NCI-H524 treated with DMSO at 0.1 percent for 48 hours (cell line): Measurements from ENCODE around the gene KRAS.

Source experiments
- DNase-seq: peaks from one replicate; lab custom pipeline; 2025; lab: John Stamatoyannopoulos, UW

Gene KRAS

GRCh38 chr12:25256005-25256404, 5.3 kb upstream of the KRAS start:
- DNase-seq: no peak

DNA sequence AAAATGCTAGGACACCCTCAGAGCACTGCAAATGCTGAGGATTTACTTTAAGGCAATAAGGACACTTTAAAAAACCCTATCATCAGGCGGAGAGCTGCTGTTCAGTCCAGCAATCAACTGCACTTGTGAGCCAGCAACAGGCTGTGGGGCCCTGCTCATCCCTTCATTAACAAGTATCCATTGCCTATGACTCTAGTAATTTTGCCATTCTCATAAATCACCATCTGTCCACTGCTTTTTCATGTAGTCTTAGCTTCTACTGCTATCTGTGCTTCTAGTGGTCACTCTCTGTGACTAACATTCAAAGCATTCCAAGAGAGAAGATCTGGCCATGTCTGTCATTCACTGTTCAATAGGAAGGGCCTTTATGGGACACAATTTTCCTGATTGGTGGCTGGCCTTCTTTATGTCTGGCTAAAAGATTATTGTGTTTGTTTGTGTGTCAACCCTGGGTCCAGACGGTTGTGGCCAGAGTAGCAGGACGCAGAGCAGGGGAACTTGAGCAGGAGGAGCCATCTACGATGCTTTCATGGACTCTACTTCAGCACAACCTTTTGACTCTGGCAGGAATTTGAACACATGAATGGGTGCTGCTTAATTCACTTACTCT, 3.6 kb upstream of the KRAS start:
- DNase-seq: peak; percentile 56

DNA sequence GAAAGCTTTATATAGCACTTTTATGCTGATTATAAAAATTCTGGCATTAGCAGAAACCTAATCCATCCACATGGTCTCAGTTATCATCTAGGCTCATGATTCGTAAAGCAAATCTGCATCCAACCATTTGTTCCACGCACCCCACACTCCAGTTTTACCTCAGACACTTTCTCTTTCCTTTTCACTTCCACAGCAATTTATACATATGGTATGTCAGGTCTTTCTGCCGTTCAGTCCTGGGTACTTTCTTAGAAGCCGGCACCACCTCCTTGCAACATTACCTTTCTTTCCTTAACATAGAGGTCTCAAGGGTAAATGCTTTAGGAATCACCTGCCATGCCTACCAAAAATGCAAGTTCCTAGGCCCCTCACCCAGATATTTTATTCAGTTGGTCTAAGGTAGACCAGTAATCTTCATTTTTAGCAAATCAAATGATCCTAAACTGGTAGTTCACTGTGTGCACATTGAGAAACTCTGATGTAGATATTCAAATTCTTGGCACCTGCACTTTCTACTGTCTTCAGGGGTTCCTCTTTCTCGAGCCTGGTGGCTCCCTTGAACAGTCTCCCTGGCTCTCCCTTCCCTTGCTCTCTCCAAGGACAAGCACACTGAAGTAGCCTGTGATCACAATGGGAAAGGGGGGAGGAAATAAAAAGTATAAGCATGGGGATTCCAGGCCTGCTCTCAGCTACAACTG, 2.8 kb upstream of the KRAS start:
- DNase-seq: no peak

DNA sequence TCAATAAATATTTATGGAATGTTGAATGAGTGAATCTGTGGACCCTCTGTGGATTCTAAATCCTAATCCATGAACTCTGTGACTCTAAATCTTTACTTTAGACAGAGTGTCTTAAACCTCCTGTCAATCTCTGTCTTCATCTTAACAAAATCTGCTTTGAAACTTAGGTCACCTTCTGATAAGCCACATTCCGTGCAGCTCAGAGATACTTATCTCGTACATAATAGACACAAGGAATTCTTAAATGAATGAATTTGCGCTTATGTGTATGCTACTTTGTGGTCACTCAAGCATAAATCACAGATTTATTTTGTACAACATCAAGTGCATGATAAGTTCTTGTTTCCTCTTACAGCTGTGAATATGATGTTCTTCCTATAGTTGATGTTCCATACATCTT, 2.2 kb upstream of the KRAS start:
- DNase-seq: no peak

GRCh38 chr12:25251769-25252168, 1.0 kb upstream of the KRAS start:
- DNase-seq: no peak

GRCh38 chr12:25249931-25250738, 594 bp downstream of the KRAS start:
- DNase-seq: no peak

DNA sequence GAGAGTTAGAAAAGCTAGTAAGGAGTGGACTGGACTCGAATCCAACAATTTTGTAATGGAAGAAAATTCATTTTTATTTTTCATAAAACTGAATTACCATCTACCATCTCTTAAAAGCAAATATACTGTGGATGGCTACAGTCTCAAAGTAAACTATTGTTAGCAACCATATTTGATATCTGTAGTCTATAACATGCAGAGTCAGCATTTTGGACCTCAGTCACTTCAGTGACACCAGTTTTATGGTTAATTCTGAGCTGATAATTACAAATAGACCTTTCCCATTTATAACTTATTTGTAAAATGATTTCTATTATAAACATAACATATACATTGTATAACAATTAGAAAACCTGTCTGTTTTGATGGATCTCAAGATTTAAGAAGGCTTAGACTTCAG, 2.0 kb downstream of the KRAS start:
- DNase-seq: no peak

GRCh38 chr12:25248137-25248536, 2.6 kb downstream of the KRAS start:
- DNase-seq: no peak

GRCh38 chr12:25245491-25245890, 5.2 kb downstream of the KRAS start:
- no peak for DNase-seq

DNA sequence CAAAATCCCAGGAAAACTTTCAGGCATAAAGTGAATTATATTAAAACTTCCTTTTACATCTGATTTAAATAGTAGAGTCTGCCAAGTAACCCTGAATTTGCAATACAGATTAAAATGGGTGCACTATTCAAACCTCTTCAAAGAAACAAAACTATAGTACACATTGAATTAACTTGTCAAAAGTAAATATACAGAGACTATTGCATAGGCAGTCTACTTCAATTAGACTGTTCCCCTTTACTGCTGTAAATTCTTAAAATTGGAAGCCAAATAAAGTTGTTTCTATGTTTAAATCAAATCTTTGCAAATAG, 7.1 kb downstream of the KRAS start:
- no peak for DNase-seq

GRCh38 chr12:25242981-25243679, 7.6 kb downstream of the KRAS start:
- no peak for DNase-seq

- DNase-seq: no peak
Observed at GRCh38 chr12:25241167-25242020, 9.3 kb downstream of the KRAS start.

DNA sequence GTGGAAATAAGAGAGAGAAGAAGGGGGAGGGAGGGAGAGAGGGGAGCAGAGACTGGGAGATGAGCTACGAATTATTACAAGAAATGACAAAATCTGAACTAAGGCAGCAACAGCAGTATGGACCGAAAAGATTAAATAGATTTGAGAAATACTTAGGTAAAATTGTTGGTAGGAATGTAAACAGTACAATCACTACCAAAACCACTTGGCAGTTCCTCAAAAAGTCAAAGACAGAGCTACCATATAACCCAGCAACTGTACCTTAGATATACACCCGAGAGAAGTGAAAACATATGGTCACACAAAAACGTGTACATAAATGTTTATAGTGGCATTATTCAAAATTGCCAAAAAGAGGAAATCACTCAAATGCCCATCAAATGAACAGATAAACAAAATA, 14.1 kb downstream of the KRAS start:
- no peak for DNase-seq

DNA sequence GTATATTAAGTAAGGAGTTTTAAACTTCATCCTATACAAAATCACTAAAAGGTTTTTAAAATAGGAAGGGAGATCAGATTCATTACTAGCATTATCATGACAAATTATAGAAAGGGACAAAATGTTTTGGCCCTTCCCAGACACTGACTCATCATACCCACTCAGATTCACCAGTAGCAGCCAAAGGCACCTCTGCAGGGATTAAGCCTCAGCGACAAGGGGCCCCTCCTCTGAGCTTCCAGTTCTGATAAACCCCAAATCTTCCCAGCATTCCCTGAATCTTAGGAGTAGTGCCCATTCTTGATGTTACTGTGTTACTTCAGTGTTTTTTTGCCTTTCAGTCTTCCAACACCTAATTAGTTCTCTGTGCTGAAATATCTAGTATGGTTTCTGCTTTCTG, 14.5 kb downstream of the KRAS start:
- no peak for DNase-seq

GRCh38 chr12:25213338-25213737, 37.4 kb downstream of the KRAS start:
- no peak for DNase-seq

GRCh38 chr12:25208554-25208953, 42.2 kb downstream of the KRAS start:
- no peak for DNase-seq

- no peak for DNase-seq
Observed at GRCh38 chr12:25207846-25208245, 42.9 kb downstream of the KRAS start.

DNA sequence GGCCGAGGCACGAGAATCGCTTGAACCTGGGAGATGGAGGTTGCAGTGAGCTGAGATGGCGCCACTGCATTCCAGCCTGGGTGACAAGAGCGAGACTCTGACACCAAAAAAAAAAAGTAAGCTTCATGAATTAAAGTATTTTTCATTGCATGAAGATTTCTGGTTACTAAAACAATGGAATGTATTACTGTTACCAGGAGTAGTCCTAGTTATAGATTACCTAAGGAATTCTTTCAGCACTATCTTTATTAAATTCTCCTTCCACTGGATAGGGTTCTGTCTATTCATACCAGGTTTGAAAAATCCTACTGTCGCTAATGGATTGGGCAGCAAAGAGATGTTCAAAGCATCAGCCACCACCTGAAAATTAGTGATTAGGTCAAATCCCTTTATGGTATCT, 43.3 kb downstream of the KRAS start:
- no peak for DNase-seq

DNA sequence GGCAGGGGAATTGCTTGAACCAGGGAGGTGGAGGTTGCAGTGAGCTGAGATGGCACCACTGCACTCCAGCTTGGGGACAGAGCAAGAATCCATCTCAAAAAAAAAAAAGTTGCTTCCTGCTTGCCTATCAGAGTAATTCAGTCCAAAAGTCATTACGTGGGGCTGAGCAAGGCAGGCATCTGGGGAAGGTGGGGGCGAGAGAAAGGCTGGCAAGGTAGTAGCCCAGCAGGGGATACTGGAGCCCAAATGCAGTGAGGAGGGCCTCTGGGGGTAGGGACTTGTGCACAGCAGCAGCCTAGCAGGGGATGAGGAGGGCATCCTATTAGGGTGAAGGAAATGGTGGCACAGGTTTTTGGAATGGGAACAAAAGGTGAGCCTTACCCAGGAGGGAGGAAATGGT, 48.6 kb downstream of the KRAS start:
- no peak for DNase-seq

DNA sequence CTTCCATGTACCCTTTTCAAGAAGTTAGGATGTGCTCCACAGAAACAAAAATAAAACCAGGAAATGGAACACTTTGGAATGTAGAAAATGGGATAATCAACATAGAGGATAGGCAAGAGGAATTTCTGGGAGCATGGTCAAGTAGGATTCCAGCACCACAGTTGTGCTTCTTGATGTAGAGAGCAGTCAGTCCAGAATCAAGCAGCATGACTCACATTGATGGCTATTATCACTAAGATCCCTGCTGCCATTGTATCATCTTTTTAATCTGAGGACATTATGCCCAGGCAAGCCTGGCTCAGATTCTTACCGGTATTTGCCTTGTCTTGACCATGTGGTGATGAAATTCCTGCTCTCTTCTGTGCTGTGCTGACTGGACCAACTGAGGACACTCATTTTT, 50.0 kb downstream of the KRAS start:
- DNase-seq: no peak

DNA sequence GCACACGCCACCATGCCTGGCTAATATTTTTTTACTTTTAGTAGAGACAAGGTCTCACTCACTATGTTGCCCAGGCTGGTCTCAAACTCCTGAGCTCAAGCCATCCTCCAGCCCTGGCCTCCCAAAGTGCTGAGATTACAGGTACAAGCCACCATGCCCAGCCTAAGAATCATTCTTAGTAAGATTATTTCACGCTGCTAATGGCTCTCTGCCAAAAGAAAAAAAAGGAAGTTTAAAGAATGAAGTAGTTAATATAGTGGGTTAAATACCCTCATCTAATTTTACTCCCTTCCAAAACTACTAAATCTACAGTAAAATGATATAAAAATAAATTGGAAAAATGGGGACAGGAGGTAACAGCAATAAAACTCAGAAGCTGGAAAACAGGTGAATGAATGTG, 53.1 kb downstream of the KRAS start:
- DNase-seq: no peak
